ENCODE results near the gene VRK1. TPM values are rescaled to one million over a fixed set of nuclear protein-coding genes. Genes with fewer than 3 reads are reported as not detected.
"Not testable (repeated sequence)": the region's sequence is repeated elsewhere in the genome, so short reads cannot be mapped to it uniquely, and the experiment has no call there.

The VRK1 gene
- total RNA-seq, 2 experiments from 2014 or later = 71.1 to 76.5 TPM

DNA sequence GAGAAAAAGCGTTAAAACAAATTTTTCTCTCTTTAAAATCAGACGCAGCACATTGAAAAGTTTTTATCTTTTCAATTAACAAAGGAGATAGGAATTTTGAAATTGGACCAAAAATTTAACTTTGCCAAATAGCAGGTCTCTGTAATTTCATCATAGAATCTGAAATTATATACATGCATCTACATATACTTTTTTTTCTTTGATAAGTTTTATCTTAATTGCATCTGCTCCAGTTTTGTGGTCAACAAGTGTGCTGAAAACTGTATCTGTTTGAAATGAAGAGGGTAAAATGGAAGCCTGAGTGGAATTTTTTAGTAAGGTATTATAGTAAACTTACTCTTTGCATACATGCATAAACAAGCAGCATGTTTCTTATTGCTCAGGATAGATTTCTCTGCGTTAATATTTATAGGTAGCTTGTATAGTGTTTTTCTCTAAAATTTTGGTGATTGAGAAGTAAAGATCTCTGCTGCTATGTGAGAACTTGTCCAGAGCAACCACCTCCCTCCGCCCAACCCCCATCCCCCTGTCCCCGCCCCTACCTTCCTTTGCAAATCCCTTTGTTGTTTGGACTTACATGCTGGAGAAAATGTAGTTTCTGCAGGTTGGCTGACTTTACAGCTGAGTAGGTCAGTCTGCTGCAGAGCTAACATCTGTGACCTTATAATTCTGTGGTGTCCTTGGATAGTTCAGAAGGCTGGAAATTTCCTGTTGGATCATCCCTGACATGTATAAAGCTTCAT, 64.6 kb downstream of the VRK1 start:
- H3K27ac Mint-ChIP-seq = no peak overlapping the region
- H3K27me3 Mint-ChIP-seq (ENCODE audit: low read depth) = no peaks in the 10 kb centered on the region
- H3K36me3 Mint-ChIP-seq (ENCODE audit: low read depth) = peaks cover 62% of the 10 kb centered on the region
- no peaks in the 10 kb centered on the region for H3K4me1 Mint-ChIP-seq (ENCODE audit: low read depth)
- no peak overlapping the region for H3K4me3 Mint-ChIP-seq
- DNase-seq = no peak
- CTCF ChIA-PET = interaction anchor here (1.4 to 2.7 kb wide), 2 partner anchors 9 to 12 kb away, joined by 4 to 17 read pairs; no protein-coding TSS in a partner anchor
- H3K9me3 Mint-ChIP-seq (ENCODE audit: insufficient read depth) = no peaks in the 10 kb centered on the region
- POLR2A ChIA-PET = interaction anchor here (0.9 kb wide), 1 partner anchor 64 kb away, joined by 3 read pairs; no protein-coding TSS in a partner anchor
- ATAC-seq = no peak

DNA sequence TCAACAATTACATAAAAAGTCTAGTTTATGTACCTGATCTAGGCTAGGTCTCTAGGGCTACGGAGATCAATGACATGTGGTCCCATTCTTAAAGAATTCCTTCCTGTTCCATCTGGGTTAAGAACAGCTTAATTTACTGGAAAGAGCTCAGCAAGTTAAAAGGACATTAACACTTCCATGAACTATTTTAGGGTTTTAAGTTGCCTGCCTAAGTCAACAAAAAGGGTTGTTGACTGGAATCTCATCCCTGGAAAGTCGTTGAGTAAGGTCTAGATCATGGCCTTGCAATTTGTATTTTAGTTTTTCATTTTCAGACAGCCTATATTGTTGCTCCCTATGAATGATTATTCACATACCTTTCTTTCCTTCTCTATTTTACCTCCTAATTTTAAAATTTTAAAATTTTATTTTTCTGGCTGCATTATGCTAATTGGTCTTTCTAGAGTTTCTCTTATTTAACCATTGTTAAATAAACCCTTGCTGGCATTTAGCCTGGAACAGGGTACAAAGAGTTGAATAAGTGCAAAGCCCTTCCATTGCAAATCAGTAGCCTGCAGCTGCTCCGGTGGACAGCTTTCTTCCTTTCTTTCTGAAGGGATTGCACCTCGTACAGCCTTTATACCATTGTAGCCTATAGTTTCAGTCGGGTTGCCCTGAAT, 66.3 kb downstream of the VRK1 start:
- H3K36me3 Mint-ChIP-seq (ENCODE audit: low read depth) = peaks cover 48% of the 10 kb centered on the region
- ATAC-seq (no peak), DNase-seq (no peak)
- no peaks in the 10 kb centered on the region for H3K27me3 Mint-ChIP-seq (ENCODE audit: low read depth)
- POLR2A ChIA-PET = no interaction called here
- H3K4me3 Mint-ChIP-seq = no peak overlapping the region
- CTCF ChIA-PET = interaction anchor here (2.7 to 5.1 kb wide), 2 partner anchors 11 kb away, joined by 17 to 30 read pairs; no protein-coding TSS in a partner anchor
- H3K4me1 Mint-ChIP-seq (ENCODE audit: low read depth) = no peaks in the 10 kb centered on the region
- no peaks in the 10 kb centered on the region for H3K9me3 Mint-ChIP-seq (ENCODE audit: insufficient read depth)
- no peak overlapping the region for H3K27ac Mint-ChIP-seq

DNA sequence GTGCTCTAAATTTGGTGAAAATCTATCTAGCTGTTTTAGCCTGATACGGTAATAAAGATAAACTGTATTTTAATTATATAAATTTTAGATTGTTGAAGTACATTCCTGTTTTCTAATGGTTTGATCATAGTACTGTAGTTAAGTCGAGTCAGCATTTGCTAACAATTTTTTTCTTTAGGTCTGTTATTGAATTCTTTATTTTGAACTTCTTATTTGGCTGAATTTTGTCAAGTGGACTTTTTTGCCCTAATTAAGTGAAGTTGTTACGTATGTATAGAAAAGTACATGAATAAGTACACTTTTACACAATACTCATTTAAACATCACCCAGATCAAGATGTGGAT, 66.8 kb downstream of the VRK1 start:
- ChIA-PET POLR2A (no interaction called here), CTCF (interaction anchor here (5.1 kb wide), 1 partner anchor 11 kb away, joined by 30 read pairs; no protein-coding TSS in a partner anchor)
- Mint-ChIP-seq H3K4me3 (no peak overlapping the region), H3K36me3 (ENCODE audit: low read depth) (peaks cover 47% of the 10 kb centered on the region), H3K27me3 (ENCODE audit: low read depth) (no peaks in the 10 kb centered on the region), H3K27ac (no peak overlapping the region), H3K4me1 (ENCODE audit: low read depth) (no peaks in the 10 kb centered on the region), H3K9me3 (ENCODE audit: insufficient read depth) (no peaks in the 10 kb centered on the region)
- DNase-seq (no peak), ATAC-seq (no peak)

DNA sequence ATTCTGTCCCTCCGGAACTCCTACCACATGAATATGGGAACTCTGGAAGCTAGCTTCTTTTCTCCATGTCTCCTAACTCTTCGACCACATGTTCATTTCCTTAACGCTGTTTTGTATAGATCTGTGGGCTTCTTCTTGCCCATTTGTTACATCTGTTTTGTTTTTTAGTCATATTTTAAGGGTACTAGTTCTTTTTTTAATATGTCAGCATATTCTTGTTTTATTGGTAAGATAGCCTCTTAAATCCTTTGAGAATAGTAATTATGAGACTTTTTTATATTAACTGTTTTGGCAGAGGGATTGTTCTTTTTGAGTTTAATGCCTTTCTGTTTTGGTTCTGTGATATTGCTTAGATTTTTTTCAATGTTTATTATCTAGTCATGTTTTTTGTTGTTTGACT, 70.5 kb downstream of the VRK1 start:
- H3K9me3 Mint-ChIP-seq (ENCODE audit: insufficient read depth) = no peaks in the 10 kb centered on the region
- CTCF ChIA-PET = interaction anchor here (5.1 kb wide), 1 partner anchor 15 kb away, joined by 30 read pairs; no protein-coding TSS in a partner anchor
- ATAC-seq (no peak), DNase-seq (no peak)
- H3K27me3 Mint-ChIP-seq (ENCODE audit: low read depth) = no peaks in the 10 kb centered on the region
- POLR2A ChIA-PET = no interaction called here
- H3K4me1 Mint-ChIP-seq (ENCODE audit: low read depth) = no peaks in the 10 kb centered on the region
- H3K27ac Mint-ChIP-seq = no peak overlapping the region
- H3K36me3 Mint-ChIP-seq (ENCODE audit: low read depth) = peaks cover 42% of the 10 kb centered on the region
- no peak overlapping the region for H3K4me3 Mint-ChIP-seq

- CTCF ChIA-PET = interaction anchor here (1.5 kb wide), 1 partner anchor 12 kb away, joined by 4 read pairs; no protein-coding TSS in a partner anchor
- Mint-ChIP-seq H3K4me1 (ENCODE audit: low read depth) (no peaks in the 10 kb centered on the region), H3K36me3 (ENCODE audit: low read depth) (peaks cover 31% of the 10 kb centered on the region), H3K4me3 (no peak overlapping the region), H3K27ac (no peak overlapping the region), H3K9me3 (ENCODE audit: insufficient read depth) (no peaks in the 10 kb centered on the region), H3K27me3 (ENCODE audit: low read depth) (no peaks in the 10 kb centered on the region)
- no peak for DNase-seq
- no peak for ATAC-seq
- POLR2A ChIA-PET = no interaction called here
Measured at GRCh38 chr14:96874127-96874526, 76.9 kb downstream of the VRK1 start.

DNA sequence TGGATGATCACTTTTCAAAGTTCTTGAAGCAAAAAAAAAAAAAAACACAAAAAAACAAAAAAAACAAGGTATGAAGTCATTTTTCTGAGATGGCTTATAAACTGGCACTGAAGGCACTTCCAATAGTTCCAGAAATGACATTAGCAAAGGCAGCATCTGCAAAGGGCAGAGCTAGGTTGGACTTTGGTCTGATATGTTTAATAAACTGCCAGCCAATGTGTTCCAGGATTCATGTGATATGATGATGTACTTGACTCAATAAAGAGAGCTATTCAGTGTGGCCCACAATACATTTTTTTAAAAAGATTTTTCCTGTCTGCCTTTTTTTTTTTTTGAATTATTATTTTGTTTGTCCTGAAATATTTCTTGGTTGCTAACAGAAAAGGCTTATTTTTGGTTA, 79.6 kb downstream of the VRK1 start:
- POLR2A ChIA-PET = no interaction called here
- Mint-ChIP-seq H3K36me3 (ENCODE audit: low read depth) (peaks cover 41% of the 10 kb centered on the region), H3K27ac (no peak overlapping the region)

DNA sequence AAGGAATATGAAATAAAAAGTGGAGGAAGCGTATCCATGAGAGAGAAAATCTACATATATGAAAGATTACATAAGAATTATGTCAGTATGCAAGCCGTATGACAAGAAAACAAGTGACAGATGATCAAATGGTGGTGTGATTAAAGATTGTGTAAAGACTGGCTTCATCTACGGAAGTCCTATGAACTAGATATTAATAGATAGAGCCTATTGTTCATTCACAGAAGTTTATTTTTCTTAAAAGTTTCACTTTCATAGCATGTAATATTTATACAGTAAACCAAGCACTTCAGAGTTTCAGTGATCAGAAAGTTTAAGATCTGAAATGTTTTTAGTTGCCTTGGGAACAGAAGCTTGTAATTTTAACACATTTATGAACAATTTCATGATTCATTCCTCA, 84.5 kb downstream of the VRK1 start:
- ChIA-PET POLR2A (no interaction called here), CTCF (no interaction called here)
- peaks cover 6% of the 10 kb centered on the region for H3K9me3 Mint-ChIP-seq (ENCODE audit: insufficient read depth)
- DNase-seq = no peak
- peaks cover 48% of the 10 kb centered on the region for H3K36me3 Mint-ChIP-seq (ENCODE audit: low read depth)
- no peaks in the 10 kb centered on the region for H3K27me3 Mint-ChIP-seq (ENCODE audit: low read depth)
- no peaks in the 10 kb centered on the region for H3K4me1 Mint-ChIP-seq (ENCODE audit: low read depth)
- no peak for ATAC-seq
- no peak overlapping the region for H3K4me3 Mint-ChIP-seq
- no peak overlapping the region for H3K27ac Mint-ChIP-seq

More for the DNA sequence above, 79.6 kb downstream of the VRK1 start:
- Mint-ChIP-seq H3K4me3 (no peak overlapping the region), H3K27me3 (ENCODE audit: low read depth) (no peaks in the 10 kb centered on the region), H3K9me3 (ENCODE audit: insufficient read depth) (no peaks in the 10 kb centered on the region), H3K4me1 (ENCODE audit: low read depth) (no peaks in the 10 kb centered on the region)
- ATAC-seq = no peak
- CTCF ChIA-PET = interaction anchor here (2.1 kb wide), 1 partner anchor 24 kb away, joined by 9 read pairs; no protein-coding TSS in a partner anchor
- DNase-seq = no peak

- H3K4me1 Mint-ChIP-seq (ENCODE audit: low read depth); POLR2A ChIA-PET; ATAC-seq; H3K27ac Mint-ChIP-seq; DNase-seq; H3K4me3 Mint-ChIP-seq; CTCF ChIA-PET; H3K27me3 Mint-ChIP-seq (ENCODE audit: low read depth); H3K9me3 Mint-ChIP-seq (ENCODE audit: insufficient read depth): not testable (repeated sequence)
- H3K36me3 Mint-ChIP-seq (ENCODE audit: low read depth) = peaks cover 43% of the 10 kb centered on the region
Measured at GRCh38 chr14:96883974-96884373, 86.8 kb downstream of the VRK1 start.

GRCh38 chr14:96888158-96888557, 91.0 kb downstream of the VRK1 start:
- CTCF ChIA-PET = no interaction called here
- Mint-ChIP-seq H3K36me3 (ENCODE audit: low read depth) (peaks cover 13% of the 10 kb centered on the region), H3K4me1 (ENCODE audit: low read depth) (peaks cover 6% of the 10 kb centered on the region), H3K27me3 (ENCODE audit: low read depth) (no peaks in the 10 kb centered on the region), H3K4me3 (no peak overlapping the region), H3K27ac (no peak overlapping the region), H3K9me3 (ENCODE audit: insufficient read depth) (no peaks in the 10 kb centered on the region)
- ATAC-seq (no peak), DNase-seq (no peak)
- POLR2A ChIA-PET = no interaction called here

DNA sequence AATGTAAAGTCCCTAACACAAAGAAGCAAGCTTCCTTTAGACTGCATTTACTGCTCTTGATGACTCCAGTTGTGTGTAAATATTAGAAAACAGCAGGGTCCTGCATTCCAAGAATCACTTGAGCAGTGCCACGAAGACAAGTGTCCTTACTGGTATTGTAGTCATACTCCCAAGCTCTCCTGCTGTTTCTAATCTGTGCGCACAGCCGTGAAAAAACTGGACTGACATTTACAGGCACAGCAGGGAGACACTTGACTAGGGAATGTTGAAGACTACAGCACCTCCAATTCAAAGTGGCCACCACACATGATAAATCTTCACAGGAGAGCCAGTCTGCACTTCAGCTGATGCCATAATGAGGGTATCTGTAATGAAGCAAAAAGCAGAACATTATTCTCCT, 91.4 kb downstream of the VRK1 start:
- DNase-seq = no peak
- no peak for ATAC-seq
- POLR2A ChIA-PET = no interaction called here
- Mint-ChIP-seq H3K27ac (no peak overlapping the region), H3K4me1 (ENCODE audit: low read depth) (peaks cover 6% of the 10 kb centered on the region), H3K27me3 (ENCODE audit: low read depth) (no peaks in the 10 kb centered on the region), H3K9me3 (ENCODE audit: insufficient read depth) (no peaks in the 10 kb centered on the region), H3K4me3 (no peak overlapping the region), H3K36me3 (ENCODE audit: low read depth) (peaks cover 13% of the 10 kb centered on the region)
- CTCF ChIA-PET = no interaction called here

DNA sequence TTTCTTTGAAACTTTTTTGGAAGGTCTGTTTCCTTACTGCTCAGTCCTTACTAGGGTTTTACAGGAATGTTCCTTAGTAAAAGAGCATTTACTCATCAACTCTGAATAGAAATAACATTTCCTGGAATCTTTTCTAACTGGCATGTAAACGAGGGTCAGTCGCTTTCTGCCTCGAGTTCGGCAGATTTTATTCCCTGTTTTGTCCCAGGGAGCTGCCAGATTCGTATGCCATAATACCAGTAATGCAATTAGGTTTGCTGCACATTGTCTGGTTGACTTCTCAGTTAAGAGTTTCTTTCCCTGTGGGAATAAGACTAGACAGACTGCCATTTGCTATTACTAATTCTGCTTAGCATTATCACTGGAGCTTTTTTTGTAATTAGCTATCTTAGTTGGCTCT, 91.9 kb downstream of the VRK1 start:
- ChIA-PET CTCF (no interaction called here), POLR2A (interaction anchor here (0.6 kb wide), 1 partner anchor 468 kb away, joined by 3 read pairs; no protein-coding TSS in a partner anchor)
- no peaks in the 10 kb centered on the region for H3K9me3 Mint-ChIP-seq (ENCODE audit: insufficient read depth)
- ATAC-seq (no peak), DNase-seq (no peak)
- no peak overlapping the region for H3K4me3 Mint-ChIP-seq
- no peak overlapping the region for H3K27ac Mint-ChIP-seq
- peaks cover 13% of the 10 kb centered on the region for H3K36me3 Mint-ChIP-seq (ENCODE audit: low read depth)
- peaks cover 6% of the 10 kb centered on the region for H3K4me1 Mint-ChIP-seq (ENCODE audit: low read depth)
- H3K27me3 Mint-ChIP-seq (ENCODE audit: low read depth) = no peaks in the 10 kb centered on the region

DNA sequence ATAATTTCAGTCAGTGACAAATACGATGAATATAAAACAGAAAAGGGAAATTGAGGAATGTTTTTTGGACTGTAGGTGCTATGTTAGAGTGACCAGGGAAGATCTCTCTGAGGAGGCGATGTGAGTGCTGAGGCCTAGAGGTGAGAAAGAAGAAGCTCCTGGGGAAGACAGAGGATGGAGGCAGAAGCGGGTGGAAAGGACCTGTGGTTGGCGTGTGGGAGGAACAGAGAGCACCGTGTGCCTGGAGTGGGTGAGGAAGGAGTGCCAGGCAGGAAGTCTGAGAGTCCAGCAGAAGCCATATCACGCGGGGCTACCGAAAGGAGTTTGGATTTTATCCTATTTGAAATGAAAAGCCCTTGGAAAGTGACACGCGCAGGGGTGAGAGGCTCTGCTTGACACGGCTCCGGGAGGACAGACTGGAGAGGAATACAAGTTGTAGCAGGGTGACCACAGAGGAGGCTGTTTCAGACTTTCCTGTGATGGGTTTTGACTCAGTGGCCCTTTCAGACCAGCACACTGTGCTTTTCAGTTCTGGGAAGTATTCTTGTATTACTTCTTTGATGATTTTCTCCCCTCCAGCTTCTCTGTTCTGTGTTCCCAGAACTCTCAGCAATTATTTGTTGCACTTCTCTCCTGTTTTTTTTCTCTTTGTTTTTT, 96.9 kb downstream of the VRK1 start:
- ChIA-PET POLR2A (no interaction called here), CTCF (interaction anchor here (1.1 kb wide), 2 partner anchors 13 to 41 kb away, joined by 3 to 7 read pairs; no protein-coding TSS in a partner anchor)
- Mint-ChIP-seq H3K27me3 (ENCODE audit: low read depth) (no peaks in the 10 kb centered on the region), H3K4me1 (ENCODE audit: low read depth) (no peaks in the 10 kb centered on the region), H3K4me3 (no peak overlapping the region), H3K9me3 (ENCODE audit: insufficient read depth) (no peaks in the 10 kb centered on the region), H3K27ac (no peak overlapping the region), H3K36me3 (ENCODE audit: low read depth) (peaks cover 3% of the 10 kb centered on the region)
- DNase-seq = no peak
- ATAC-seq = no peak

Measured in activated CD8-positive, alpha-beta T cell treated with anti-CD3 and anti-CD28 coated beads, Interleukin-2, amount 10 ng/mL, durations not matched to agents 7 days and 5 days (primary cell).